HEK293 (cell line): ENCODE results near the gene KCTD2.

Experiments used
- CTCF ChIA-PET: fragments of 350-600 bp; formaldehyde crosslinking; extraction: SDS; loops from one replicate; lab custom pipeline; 2021; ENCODE audit warnings: antibody characterized with exemption; lab: Yijun Ruan, JAX
- POLR2A ChIA-PET: fragments of 300-600 bp; formaldehyde crosslinking; extraction: SDS; loops from one replicate; lab custom pipeline; 2020; ENCODE audit warnings: antibody characterized with exemption, inconsistent platforms; lab: Yijun Ruan, JAX
- H3K27ac ChIP-seq: fragments of 200-500 bp; sonication (Bioruptor generic); 2 replicates; pipeline ENCODE4 v1.5.1; 2014; ENCODE audit warnings: low read depth, low read length, control low read depth, inconsistent platforms; ENCODE audit errors: extremely low read depth
- H3K36me3 ChIP-seq, 2 experiments: fragments of 200-500 bp in 1 of 2; sonication (Bioruptor generic) in 1 of 2; 1 replicate in 1 of 2; 2 replicates in 1 of 2; pipeline ENCODE4 v1.5.1; 2014 to 2017; ENCODE audit warnings: inconsistent platforms in 2 of 2, low read length in 2 of 2; ENCODE audit not compliant: control insufficient read depth in 2 of 2, insufficient read depth in 1 of 2
- H3K4me1 ChIP-seq: fragments of 200-500 bp; sonication (Bioruptor generic); 2 replicates; pipeline ENCODE4 v1.5.1; 2014; ENCODE audit warnings: mild to moderate bottlenecking, low read length, inconsistent platforms; ENCODE audit not compliant: control insufficient read depth, insufficient read depth
- H3K4me3 ChIP-seq: 2 replicates; pipeline ENCODE4 v1.5.1; 2011; ENCODE audit warnings: low read depth, mild to moderate bottlenecking, control low read depth, low read length, moderate library complexity
- H3K9me3 ChIP-seq: fragments of 200-500 bp; sonication (Bioruptor generic); 2 replicates; pipeline ENCODE4 v1.5.1; 2014; ENCODE audit warnings: low read depth, low read length, inconsistent platforms; ENCODE audit not compliant: control insufficient read depth, insufficient read depth
- BCL11A ChIP-seq: fragments of 450-650 bp; formaldehyde crosslinking; IDR thresholded peaks from 2 replicates; pipeline ENCODE4 v1.5.1; 2016; ENCODE audit warnings: low read depth, missing biosample characterization, missing genetic modification characterization
- BCL11B ChIP-seq: fragments of 450-650 bp; formaldehyde crosslinking; IDR thresholded peaks from 2 replicates; pipeline ENCODE4 v1.5.1; 2016; ENCODE audit warnings: low read depth, missing biosample characterization, missing genetic modification characterization
- ELK4 ChIP-seq: IDR thresholded peaks from 2 replicates; pipeline ENCODE4 v1.6.1; 2011; ENCODE audit warnings: mild to moderate bottlenecking, low read depth, low read length, borderline replicate concordance
- FEZF1 ChIP-seq: fragments of 450-650 bp; formaldehyde crosslinking; IDR thresholded peaks from 2 replicates; pipeline ENCODE4 v1.5.1; 2016; ENCODE audit warnings: missing biosample characterization, missing genetic modification characterization
- KLF10 ChIP-seq: fragments of 450-650 bp; IDR thresholded peaks from 2 replicates; pipeline ENCODE4 v1.5.1; 2018; ENCODE audit warnings: missing biosample characterization, mild to moderate bottlenecking, missing genetic modification characterization
- PRDM1 ChIP-seq: fragments of 450-650 bp; formaldehyde crosslinking; IDR thresholded peaks from 2 replicates; pipeline ENCODE4; 2016; ENCODE audit warnings: missing biosample characterization, missing genetic modification characterization
- PRDM6 ChIP-seq: fragments of 450-650 bp; formaldehyde crosslinking; IDR thresholded peaks from 2 replicates; pipeline ENCODE4 v1.5.1; 2017; ENCODE audit warnings: missing biosample characterization, missing genetic modification characterization
- WT1 ChIP-seq: fragments of 450-650 bp; formaldehyde crosslinking; IDR thresholded peaks from 2 replicates; pipeline ENCODE4 v1.5.1; 2016; ENCODE audit warnings: missing biosample characterization, missing genetic modification characterization
- ZIC2 ChIP-seq: fragments of 450-650 bp; formaldehyde crosslinking; IDR thresholded peaks from 2 replicates; pipeline ENCODE4 v1.5.1; 2016; ENCODE audit warnings: missing biosample characterization, missing genetic modification characterization
- ZNF114 ChIP-seq: fragments of 450-650 bp; formaldehyde crosslinking; IDR thresholded peaks from 2 replicates; pipeline ENCODE4 v1.5.0; 2017; ENCODE audit warnings: missing biosample characterization, missing genetic modification characterization
- ZNF140 ChIP-seq: fragments of 450-650 bp; formaldehyde crosslinking; IDR thresholded peaks from 2 replicates; pipeline ENCODE4 v1.5.1; 2016; ENCODE audit warnings: missing biosample characterization, missing genetic modification characterization
- ZNF184 ChIP-seq: fragments of 450-650 bp; IDR thresholded peaks from 2 replicates; pipeline ENCODE4 v1.5.1; 2018; ENCODE audit warnings: missing biosample characterization, mild to moderate bottlenecking, missing genetic modification characterization
- ZNF341 ChIP-seq: fragments of 450-650 bp; formaldehyde crosslinking; IDR thresholded peaks from 2 replicates; pipeline ENCODE4; 2016; ENCODE audit warnings: low read depth, missing biosample characterization, missing genetic modification characterization
- ZNF394 ChIP-seq: fragments of 450-650 bp; formaldehyde crosslinking; IDR thresholded peaks from 2 replicates; pipeline ENCODE4 v1.5.1; 2016; ENCODE audit warnings: missing biosample characterization, missing genetic modification characterization, mild to moderate bottlenecking, moderate library complexity, borderline replicate concordance
- ZNF529 ChIP-seq: fragments of 450-650 bp; formaldehyde crosslinking; IDR thresholded peaks from 2 replicates; pipeline ENCODE4 v1.5.1; 2017; ENCODE audit warnings: missing genetic modification characterization, missing biosample characterization; ENCODE audit not compliant: insufficient replicate concordance
- ZNF548 ChIP-seq: fragments of 450-650 bp; formaldehyde crosslinking; IDR thresholded peaks from 2 replicates; pipeline ENCODE4 v1.5.1; 2016; ENCODE audit warnings: missing biosample characterization, missing genetic modification characterization
- ZNF626 ChIP-seq: fragments of 450-650 bp; sonication (Bioruptor Pico); formaldehyde crosslinking; IDR thresholded peaks from 2 replicates; pipeline ENCODE4 v1.5.1; 2018; ENCODE audit warnings: missing biosample characterization, missing genetic modification characterization, inconsistent platforms
- ZNF830 ChIP-seq: fragments of 450-650 bp; IDR thresholded peaks from 2 replicates; pipeline ENCODE4 v1.5.0; 2018; ENCODE audit warnings: missing biosample characterization, missing genetic modification characterization, low read depth, mild to moderate bottlenecking, moderate library complexity

KCTD2 gene

GRCh38 chr17:75001915-75002843 lies 44.8 kb upstream of the KCTD2 start:
- POLR2A ChIA-PET, result interaction anchor here (1.4 kb wide), 1 partner anchor 10 kb away, joined by 5 read pairs; the partner anchor contains the start of gene MRPL58
- Histone ChIP-seq H3K36me3 (peaks cover 11 to 49% of the 10 kb centered on the region in 2 experiments; a peak in 2 of 3 replicates), H3K27ac (no peak overlapping the region)
- TF ChIP-seq ZNF114 (tag by site-specific recombination) (no peak), PRDM1 (tag by site-specific recombination) (no peak), FEZF1 (tag by site-specific recombination) (no peak), ZNF341 (no peak), ZIC2 (tag by site-specific recombination) (peak; percentile 93), ZNF626 (tag by site-specific recombination) (no peak), ELK4 (no peak), ZNF548 (tag by site-specific recombination) (no peak), ZNF830 (no peak), ZNF184 (tag by site-specific recombination) (no peak), KLF10 (no peak), WT1 (tag by site-specific recombination) (no peak), ZNF394 (tag by site-specific recombination) (peak; percentile 79), PRDM6 (tag by site-specific recombination) (no peak), ZNF529 (no peak)
- TF ChIP-seq, all 188 proteins: peak for 2
- CTCF ChIA-PET, result no interaction called here
- no peak overlapping the region for H3K4me3 ChIP-seq
- H3K4me1 ChIP-seq, result no peaks in the 10 kb centered on the region; the same call in 1 of the 2 replicates
- H3K9me3 ChIP-seq, result no peaks in the 10 kb centered on the region

- no peak overlapping the region for H3K4me3 ChIP-seq
- no peak overlapping the region for H3K27ac ChIP-seq
- ChIA-PET POLR2A (interaction anchor here (2.1 kb wide), 1 partner anchor 9 kb away, joined by 12 read pairs; the partner anchor contains the start of gene MRPL58), CTCF (interaction anchor here (0.6 to 0.7 kb wide), 2 partner anchors 9 to 46 kb away, joined by 3 to 4 read pairs; no protein-coding TSS in a partner anchor)
- no peaks in the 10 kb centered on the region for H3K9me3 ChIP-seq
- H3K36me3 ChIP-seq, result peaks cover 11 to 49% of the 10 kb centered on the region in 2 experiments; a peak in 2 of 3 replicates
- TF ChIP-seq BCL11B (no peak), ZNF140 (tag by site-specific recombination) (no peak), BCL11A (tag by site-specific recombination) (no peak)
- TF ChIP-seq, all 188 proteins: peak for 0
- H3K4me1 ChIP-seq, result no peaks in the 10 kb centered on the region; the same call in 1 of the 2 replicates
Observed at GRCh38 chr17:75003070-75003956, 43.7 kb upstream of the KCTD2 start.
